Duodenal mucosa (tissue), 2 donors: ENCODE results near the gene PACS2.

ENCODE experiments used
- H3K27ac ChIP-seq: one replicate; pipeline ENCODE4 v1.7.0; 2013; ENCODE audit warnings: low read depth, low read length
- H3K27me3 ChIP-seq, 2 donors: one replicate each; pipeline ENCODE4 v1.7.0; 2013; ENCODE audit warnings: low read length in 2 of 2, control low read depth in 1 of 2; ENCODE audit not compliant: insufficient read depth in 2 of 2, control insufficient read depth in 1 of 2
- H3K36me3 ChIP-seq, 2 donors: one replicate each; pipeline ENCODE4 v1.7.0; 2013; ENCODE audit warnings: low read length in 2 of 2, control low read depth in 1 of 2; ENCODE audit not compliant: insufficient read depth in 2 of 2, control insufficient read depth in 1 of 2
- H3K4me1 ChIP-seq, 2 donors: one replicate each; pipeline ENCODE4 v1.7.0; 2013; ENCODE audit warnings: low read length in 2 of 2, control low read depth in 1 of 2; ENCODE audit not compliant: insufficient read depth in 2 of 2, control insufficient read depth in 1 of 2
- H3K4me3 ChIP-seq, 2 donors: one replicate each; pipeline ENCODE4 v1.7.0; 2013; ENCODE audit warnings: low read length in 2 of 2, low read depth in 1 of 2
- H3K9ac ChIP-seq, 2 donors: one replicate each; pipeline ENCODE4 v1.7.0; 2013; ENCODE audit warnings: low read length in 2 of 2, low read depth in 1 of 2
- H3K9me3 ChIP-seq, 2 donors: one replicate each; pipeline ENCODE4 v1.7.0; 2013; ENCODE audit warnings: low read length in 2 of 2, control low read depth in 1 of 2; ENCODE audit not compliant: control insufficient read depth in 1 of 2

PACS2 gene

DNA sequence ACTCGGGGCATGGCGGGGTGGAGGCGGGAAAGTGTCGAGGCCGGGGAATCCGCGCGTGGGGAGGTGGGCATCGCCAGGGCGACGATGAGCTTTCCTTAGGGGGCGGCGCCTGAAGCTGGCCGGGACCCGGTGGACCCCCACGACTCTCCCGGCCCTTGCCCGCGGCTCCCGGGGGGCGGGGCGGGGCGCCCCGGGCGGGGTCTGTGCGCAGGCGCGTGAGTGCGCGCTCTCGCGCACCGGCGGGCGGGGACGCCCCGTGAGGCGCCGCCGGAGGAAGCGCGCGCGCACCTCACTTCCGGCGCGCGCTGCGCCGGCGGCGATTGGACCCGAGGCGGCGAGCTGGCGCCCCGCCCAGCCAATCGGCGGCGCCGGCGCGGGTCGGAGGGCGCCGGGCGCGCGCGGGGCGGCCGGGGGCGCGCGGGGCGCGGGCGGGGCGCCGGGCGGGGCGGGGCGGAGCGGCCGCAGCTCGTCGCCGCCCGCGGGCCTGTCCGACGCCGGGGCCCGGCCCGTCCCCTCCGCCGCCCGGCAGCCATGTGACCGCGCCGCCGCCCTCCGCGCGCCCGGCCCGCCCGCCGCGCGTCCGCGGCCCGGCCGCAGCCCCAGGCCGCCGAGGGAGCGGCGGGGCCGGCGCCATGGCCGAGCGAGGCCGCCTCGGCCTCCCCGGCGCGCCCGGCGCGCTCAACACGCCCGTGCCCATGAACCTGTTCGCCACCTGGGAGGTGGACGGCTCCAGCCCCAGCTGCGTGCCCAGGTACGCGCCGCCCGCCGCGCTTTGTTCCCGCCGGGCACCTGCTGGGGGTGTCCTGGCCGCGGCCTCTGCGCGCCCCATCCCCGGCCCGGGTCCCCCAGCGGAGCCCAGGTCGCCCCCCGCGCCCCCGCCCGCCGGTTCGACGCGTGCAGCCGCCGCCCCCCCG lies at the start of gene PACS2:
TSS of gene PACS2 (plus strand) at position 462 of the 914 bp plus-strand sequence. CDS start at position 633, 171 bp downstream.
- no peaks in the 10 kb centered on the region for H3K27me3 ChIP-seq
- H3K4me3 ChIP-seq = peak within 1 kb of the TSS; percentile 77 to 79
- H3K9me3 ChIP-seq = no peaks in the 10 kb centered on the region
- peaks cover 30 to 31% of the 10 kb centered on the region in 2 donors for H3K4me1 ChIP-seq
- H3K9ac ChIP-seq = peak within 1 kb of the TSS; percentile 70 to 76
- H3K36me3 ChIP-seq = no peaks in the 10 kb centered on the region
- H3K27ac ChIP-seq = peak within 1 kb of the TSS; percentile 70

DNA sequence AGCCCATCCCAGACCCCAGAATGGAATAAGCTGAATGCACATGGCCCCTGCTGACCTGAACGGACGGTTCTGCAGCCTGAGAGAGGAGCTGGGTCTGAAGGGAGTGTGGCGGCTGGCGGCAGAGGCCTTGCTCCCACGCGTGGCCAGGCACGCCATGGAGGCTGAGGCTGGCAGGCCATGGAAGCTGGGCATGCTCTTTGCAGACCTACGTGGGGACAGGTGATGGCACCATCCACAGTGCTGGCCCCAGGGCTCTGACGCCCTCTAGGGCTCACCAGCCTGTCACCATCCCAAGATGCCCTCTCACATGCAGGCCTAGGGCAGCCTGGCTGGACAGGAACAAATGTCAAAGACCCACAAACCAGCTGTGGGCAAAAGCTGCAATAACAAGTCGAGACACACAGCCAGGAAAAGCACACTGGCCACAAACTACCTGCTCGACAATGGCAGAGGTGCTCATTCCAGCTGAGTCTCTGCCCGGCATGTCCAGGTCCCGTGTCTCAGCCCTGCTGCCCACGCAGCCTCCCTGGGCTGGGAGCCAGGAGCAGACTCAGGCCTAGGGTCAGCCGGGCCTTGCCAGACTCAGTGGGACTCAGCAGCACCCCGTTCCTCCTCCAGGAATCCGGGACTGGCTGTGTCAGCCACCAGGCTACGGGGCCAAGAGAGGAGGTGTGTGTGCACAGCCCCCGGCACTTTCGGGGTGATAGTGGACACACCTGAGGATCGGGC lies 46.6 kb upstream of the PACS2 start:
- Histone ChIP-seq H3K27me3 (no peaks in the 10 kb centered on the region), H3K9me3 (no peaks in the 10 kb centered on the region), H3K9ac (no peak overlapping the region), H3K4me3 (no peak overlapping the region), H3K4me1 (no peaks in the 10 kb centered on the region), H3K27ac (no peak overlapping the region), H3K36me3 (peaks cover 4 to 20% of the 10 kb centered on the region in 2 donors)

DNA sequence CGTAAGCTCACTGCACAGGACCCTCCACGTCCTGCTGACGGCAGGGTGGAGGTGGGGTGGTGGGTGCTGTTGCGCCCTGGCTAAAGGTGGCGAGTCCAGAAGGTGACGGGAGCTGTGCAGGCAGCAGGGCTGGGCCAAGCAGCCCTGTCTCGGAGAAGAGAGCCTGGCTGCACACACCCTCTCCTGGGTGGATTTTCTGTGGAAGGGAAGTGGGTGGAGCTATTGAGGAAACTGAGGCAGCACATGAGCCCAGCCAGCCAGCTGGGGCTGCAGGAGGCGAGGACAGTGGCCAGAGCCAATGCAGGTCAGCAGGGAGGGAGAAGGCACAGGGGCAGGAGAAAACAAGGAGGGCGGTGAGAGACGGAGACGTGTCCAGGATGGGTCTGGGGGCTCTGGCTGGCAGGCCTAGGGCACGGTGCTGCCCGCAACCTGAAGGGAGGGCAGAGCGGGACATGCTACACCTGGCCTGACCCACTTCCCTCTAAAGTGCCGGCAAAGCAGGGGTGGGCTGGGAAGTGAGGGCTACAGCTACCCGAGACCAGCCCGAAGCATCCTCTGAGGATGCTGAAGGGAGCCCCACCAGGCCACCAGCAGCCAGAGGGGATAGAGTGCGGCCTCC lies 45.7 kb upstream of the PACS2 start:
- Histone ChIP-seq H3K27me3 (no peaks in the 10 kb centered on the region), H3K4me3 (no peak overlapping the region), H3K27ac (no peak overlapping the region), H3K9ac (no peak overlapping the region), H3K36me3 (peaks cover 4 to 20% of the 10 kb centered on the region in 2 donors), H3K9me3 (no peaks in the 10 kb centered on the region), H3K4me1 (no peaks in the 10 kb centered on the region)

DNA sequence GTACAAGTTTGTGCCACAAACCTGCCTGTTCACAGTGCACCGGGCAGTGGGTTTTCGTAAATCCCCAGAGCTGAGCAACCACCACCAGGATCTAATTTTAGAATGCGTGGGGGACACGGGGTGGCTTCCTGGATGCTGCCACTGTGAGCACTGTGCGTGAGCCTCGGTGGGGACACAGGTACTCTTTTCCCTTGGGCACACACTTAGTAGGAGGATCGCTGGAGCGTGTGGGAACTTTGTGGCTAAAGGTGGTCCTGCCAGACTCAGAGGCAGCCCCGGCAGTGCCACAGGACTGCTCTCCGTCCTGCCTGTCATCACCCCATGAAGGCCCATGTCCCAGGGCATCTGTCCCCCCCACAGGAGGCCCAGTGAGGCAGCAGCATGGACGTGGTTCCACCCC lies 45.1 kb upstream of the PACS2 start:
- Histone ChIP-seq H3K27me3 (no peaks in the 10 kb centered on the region), H3K9me3 (no peaks in the 10 kb centered on the region), H3K36me3 (peaks cover 4 to 17% of the 10 kb centered on the region in 2 donors)

DNA sequence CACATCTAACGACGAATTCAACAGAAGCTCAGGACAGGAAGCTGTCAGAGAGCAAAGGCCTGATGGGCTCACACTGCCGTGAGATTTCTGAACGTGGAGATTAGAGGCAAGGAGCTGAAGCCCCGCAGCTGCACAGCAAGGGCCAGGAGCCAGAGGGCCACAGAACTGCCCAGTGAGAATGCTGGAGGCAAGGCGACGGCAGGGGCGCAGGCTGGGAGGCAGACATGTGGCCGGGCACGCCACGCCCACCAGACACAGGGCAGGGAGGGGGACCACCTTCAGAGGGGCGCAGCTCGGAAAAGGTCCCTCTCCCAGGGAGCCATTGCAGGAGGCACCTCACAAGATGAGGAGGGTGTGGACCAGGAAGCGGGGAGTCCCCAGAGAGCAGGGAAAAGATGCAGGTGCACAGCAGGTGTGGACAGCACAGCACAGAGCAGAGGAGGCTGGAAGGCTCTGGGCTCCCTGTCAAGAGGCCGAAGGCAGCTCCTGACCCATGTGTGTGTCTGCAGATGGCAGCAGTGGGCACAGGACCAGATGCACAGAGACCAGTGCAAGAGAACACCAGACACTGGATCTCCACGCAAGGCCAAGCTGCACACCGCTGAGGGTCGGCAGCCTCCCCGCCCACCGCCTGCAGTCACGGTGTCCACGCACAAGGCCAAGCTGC lies 43.2 kb upstream of the PACS2 start:
- peaks cover 4 to 17% of the 10 kb centered on the region in 2 donors for H3K36me3 ChIP-seq
- H3K27me3 ChIP-seq = no peaks in the 10 kb centered on the region
- H3K27ac ChIP-seq = no peak overlapping the region
- H3K9ac ChIP-seq = no peak overlapping the region
- no peaks in the 10 kb centered on the region for H3K4me1 ChIP-seq
- H3K4me3 ChIP-seq = no peak overlapping the region
- no peaks in the 10 kb centered on the region for H3K9me3 ChIP-seq

More for the DNA sequence above, 45.1 kb upstream of the PACS2 start:
- Histone ChIP-seq H3K27ac (no peak overlapping the region), H3K9ac (no peak overlapping the region), H3K4me3 (no peak overlapping the region), H3K4me1 (no peaks in the 10 kb centered on the region)

DNA sequence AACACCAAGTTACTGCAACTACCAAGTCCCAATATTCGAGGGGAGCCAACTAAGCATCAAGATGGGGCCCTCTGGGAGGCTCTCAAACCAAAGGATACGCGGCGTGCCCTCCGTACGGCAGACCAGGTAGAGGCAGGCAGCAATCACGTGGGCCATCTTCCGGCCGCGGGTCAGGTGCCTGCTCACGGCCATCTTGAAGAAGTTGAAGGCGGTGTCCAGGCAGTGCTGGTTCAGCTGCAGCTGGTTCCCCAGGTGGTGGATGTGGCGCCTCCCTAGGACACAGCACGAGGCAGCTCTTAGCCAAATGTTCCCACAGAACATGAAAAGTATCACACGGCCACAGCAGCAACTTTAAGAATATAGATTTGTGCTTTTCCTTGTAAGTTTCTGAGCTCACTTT lies 41.9 kb upstream of the PACS2 start:
- Histone ChIP-seq H3K4me3 (no peak overlapping the region), H3K27ac (no peak overlapping the region), H3K36me3 (peaks cover 4 to 15% of the 10 kb centered on the region in 2 donors), H3K9ac (no peak overlapping the region), H3K4me1 (no peaks in the 10 kb centered on the region), H3K9me3 (no peaks in the 10 kb centered on the region), H3K27me3 (no peaks in the 10 kb centered on the region)

DNA sequence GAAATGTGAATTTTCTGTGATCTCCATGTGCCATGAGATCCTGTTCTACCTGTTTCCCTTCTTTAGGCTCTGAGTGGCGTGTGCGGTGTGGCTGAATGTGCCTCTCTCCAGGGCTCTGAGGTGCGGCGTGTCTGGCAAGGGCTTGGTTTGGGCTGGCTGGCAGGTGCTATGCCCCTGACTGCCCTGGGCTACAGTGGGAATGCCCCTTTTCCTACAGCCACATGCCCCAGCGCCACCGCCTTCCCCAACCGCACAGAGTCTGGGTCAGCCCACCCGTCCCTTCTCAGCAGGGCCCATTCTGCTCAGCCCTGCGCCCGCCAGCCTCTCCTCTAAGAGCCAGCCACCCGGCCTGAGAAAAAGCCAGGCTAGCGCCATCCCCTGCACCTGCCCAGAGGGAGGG lies 41.5 kb upstream of the PACS2 start:
- Histone ChIP-seq H3K9me3 (no peaks in the 10 kb centered on the region), H3K27me3 (no peaks in the 10 kb centered on the region), H3K4me3 (no peak overlapping the region), H3K27ac (no peak overlapping the region), H3K4me1 (no peaks in the 10 kb centered on the region), H3K36me3 (peaks cover 4 to 11% of the 10 kb centered on the region in 2 donors), H3K9ac (no peak overlapping the region)

DNA sequence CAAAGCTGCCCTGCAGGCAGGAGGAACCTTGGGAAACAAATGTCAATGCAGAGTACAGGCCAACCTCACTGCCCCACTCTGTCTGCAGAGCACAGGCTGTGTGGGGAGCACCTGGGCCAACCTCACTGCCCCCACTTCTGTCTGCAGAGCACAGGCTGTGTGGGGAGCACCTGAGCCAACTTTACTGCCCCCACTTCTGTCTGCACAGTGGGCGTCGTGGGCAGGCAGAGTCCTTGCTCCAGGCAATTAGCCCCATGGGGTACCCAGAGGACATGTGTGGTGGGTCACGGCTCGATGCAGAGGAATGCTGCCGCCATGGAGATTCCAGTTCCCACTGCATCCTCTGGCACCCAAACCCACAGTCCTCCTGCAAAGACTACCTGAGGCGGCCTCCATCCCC lies 39.9 kb upstream of the PACS2 start:
- Histone ChIP-seq H3K27me3 (no peaks in the 10 kb centered on the region), H3K9ac (no peak overlapping the region), H3K4me1 (no peaks in the 10 kb centered on the region), H3K36me3 (peaks cover 0 to 5% of the 10 kb centered on the region in 2 donors), H3K9me3 (no peaks in the 10 kb centered on the region), H3K4me3 (no peak overlapping the region), H3K27ac (no peak overlapping the region)

DNA sequence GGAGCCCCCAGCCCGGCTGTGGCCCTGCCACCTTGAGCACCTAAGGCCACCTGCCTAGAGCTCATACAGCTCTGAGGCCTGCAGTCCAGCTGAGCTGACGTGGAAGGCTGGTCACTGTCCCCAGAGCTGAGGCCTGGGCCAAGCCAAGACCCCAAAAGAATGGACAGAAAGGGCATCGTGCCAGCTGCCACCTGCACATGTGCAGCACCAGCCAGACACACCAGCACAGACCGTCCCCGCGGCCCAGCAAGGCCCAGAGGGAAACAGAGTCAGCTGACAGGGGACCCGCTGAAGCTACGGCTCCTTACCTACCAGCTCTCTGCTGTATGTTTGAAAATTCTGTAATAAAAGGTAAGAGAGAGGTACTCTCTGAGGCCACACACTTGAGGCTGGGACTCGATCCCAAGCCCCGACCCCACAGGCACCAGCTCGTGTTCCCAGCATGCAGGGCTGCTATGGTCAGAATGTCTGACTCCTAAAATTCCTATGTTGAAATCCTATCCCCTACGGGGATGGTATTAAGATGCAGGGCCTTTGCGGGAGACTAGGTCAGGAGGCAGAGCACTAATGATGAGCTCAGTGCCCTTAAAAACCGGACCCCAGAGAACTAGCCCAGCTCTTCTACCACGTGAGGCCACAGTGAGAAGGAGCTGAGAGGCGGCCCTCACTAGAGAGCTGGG lies 39.1 kb upstream of the PACS2 start:
- H3K9me3 ChIP-seq = no peaks in the 10 kb centered on the region
- H3K9ac ChIP-seq = no peak overlapping the region
- H3K4me1 ChIP-seq = no peaks in the 10 kb centered on the region
- H3K36me3 ChIP-seq = peaks cover 0 to 7% of the 10 kb centered on the region in 2 donors
- H3K27me3 ChIP-seq = no peaks in the 10 kb centered on the region
- no peak overlapping the region for H3K4me3 ChIP-seq
- H3K27ac ChIP-seq = no peak overlapping the region
